WI38 (cell line): Measurements from ENCODE around the gene GTPBP1.
A peak's percentile ranks its signal among the peaks of the same experiment; 100 is the strongest.

Experiments
- H3K4me3 ChIP-seq: 2 replicates; pipeline ENCODE4 v1.5.1; 2011; ENCODE audit warnings: low read depth, mild to moderate bottlenecking, control low read depth, low read length
- TF ChIP-seq, protein P1 (sequence below): IDR thresholded peaks from 2 replicates; pipeline ENCODE4 v1.5.1; 2012; ENCODE audit warnings: low read depth, mild to moderate bottlenecking, control low read depth, low read length

The GTPBP1 gene

DNA sequence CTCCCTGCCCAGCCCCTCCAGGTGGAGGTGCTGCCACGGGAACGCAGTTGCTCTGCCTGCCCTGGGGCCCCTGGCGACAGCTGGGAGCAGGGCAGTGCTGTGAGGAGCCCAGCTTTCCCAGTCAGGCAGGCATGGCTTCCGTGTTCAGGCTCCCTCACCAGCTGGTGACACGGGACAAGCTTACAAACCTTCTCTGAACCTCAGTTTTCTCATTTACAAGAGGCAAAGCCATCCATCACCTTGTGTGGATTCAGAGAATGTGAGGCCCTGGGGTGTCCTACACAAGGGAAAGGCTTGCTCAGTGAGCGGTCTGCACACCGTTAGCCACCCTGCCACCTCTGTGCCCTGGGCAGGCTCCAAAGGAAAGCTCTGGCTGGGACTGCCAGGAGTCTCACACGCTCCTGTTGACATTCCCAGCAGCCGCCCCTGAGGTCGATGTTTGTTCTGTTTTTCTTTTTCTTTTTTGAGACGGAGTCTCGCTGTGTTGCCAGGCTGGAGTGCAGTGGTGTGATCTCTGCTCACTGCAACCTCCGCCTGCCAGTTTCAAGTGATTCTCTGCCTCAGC, 26.6 kb downstream of the GTPBP1 start:
- TF ChIP-seq, protein P1, sequence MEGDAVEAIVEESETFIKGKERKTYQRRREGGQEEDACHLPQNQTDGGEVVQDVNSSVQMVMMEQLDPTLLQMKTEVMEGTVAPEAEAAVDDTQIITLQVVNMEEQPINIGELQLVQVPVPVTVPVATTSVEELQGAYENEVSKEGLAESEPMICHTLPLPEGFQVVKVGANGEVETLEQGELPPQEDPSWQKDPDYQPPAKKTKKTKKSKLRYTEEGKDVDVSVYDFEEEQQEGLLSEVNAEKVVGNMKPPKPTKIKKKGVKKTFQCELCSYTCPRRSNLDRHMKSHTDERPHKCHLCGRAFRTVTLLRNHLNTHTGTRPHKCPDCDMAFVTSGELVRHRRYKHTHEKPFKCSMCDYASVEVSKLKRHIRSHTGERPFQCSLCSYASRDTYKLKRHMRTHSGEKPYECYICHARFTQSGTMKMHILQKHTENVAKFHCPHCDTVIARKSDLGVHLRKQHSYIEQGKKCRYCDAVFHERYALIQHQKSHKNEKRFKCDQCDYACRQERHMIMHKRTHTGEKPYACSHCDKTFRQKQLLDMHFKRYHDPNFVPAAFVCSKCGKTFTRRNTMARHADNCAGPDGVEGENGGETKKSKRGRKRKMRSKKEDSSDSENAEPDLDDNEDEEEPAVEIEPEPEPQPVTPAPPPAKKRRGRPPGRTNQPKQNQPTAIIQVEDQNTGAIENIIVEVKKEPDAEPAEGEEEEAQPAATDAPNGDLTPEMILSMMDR = no peak
- no peak overlapping the region for H3K4me3 ChIP-seq

DNA sequence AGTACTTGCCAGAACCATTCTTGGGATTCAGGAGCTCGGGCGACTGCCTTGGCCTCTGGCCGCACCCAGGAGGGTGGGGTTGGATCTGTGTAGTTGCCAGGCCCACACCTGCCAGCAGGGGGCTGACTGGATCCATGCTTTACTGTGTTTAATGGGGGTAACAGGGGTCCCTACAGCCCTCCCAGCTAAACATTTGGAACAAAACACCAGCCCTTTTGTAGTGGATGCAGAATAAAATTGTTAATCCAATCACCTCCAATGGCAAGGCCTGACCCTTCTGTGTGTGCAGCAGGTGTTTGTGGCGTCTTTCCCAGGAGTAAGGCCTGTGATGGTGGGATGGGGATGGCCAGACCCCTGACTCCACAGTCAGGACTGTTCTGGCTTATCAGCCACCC, 27.6 kb downstream of the GTPBP1 start:
- TF ChIP-seq, protein P1 = peak; percentile 74

DNA sequence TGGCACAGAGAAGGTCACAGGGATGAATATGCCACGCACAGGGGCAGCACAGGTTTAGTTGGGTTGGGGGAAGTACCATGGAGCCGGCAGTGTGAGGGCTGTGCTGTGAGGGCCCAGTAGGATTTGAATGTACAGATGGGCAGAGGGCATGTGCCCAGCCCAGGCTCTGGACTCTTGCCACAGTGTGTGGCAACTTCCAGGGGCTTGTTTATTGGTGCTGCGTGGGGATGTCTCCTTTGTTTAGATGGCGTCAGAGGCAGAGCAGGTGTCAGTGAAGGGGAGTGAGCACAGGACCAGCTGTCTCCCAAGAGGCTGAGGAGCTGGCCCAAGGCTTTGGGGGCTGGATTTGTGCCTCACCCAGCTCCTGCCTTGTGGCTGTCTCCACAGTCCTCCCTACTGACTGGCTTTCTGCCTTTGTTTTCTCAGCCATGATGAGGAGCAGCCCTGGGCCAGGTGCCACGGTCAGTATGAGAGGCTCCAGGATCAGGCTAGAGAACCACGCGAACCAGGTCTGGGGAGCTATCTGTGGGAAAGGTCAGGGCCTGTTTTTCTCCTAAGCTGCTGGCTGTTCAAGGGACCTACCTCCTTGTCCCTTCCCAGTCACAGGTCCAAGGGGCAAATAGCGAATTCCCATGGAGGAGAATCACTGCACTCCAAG, 28.1 kb downstream of the GTPBP1 start:
- TF ChIP-seq, protein P1 = no peak
- H3K4me3 ChIP-seq = no peak overlapping the region

More for the DNA sequence above, 27.6 kb downstream of the GTPBP1 start:
- no peak overlapping the region for H3K4me3 ChIP-seq

- TF ChIP-seq, protein P1 = no peak
- no peak overlapping the region for H3K4me3 ChIP-seq
Observed at GRCh38 chr22:38734421-38735100, 28.8 kb downstream of the GTPBP1 start.

- H3K4me3 ChIP-seq = no peak overlapping the region
- TF ChIP-seq, protein P1 = no peak
Observed at GRCh38 chr22:38735126-38735464, 29.4 kb downstream of the GTPBP1 start.

DNA sequence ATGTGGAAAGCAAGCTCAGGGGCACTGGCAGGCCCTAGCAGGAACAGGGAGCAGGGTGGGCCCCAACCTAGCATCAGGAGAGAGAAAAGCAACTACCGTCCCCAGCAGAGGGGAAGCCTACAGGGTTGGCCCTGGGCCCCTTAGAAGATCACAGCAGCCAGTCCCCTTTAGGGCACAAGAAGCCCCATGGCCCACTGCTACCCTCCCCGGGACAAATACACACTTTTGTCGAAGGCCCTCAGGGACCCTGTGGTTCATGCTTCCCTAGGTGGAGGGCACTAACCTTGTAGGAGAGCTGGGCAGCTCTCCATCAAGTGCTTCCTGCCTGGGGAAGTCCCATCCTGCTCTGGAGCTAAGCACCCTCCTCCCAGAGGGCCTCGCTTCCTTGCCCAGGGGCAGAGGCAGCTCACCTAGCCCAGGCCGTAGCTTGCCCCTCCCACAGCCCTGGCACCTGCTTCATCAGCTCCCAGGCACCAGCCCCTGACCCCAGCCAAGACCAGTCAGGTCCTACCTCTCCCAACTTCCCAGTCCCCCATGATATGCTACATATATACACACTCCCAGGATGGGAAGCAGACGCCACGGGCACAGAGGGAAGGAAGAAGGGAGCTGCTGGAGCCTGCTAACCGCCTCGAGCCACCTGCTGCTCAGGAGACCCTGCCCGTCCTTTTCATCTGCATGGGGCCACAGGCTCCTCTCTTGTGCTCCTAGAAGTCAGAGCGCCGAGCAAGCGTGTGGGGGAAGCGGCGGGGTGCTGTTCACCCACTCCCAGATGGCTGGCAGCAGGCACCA, 29.9 kb downstream of the GTPBP1 start:
- TF ChIP-seq, protein P1 = no peak
- no peak overlapping the region for H3K4me3 ChIP-seq

DNA sequence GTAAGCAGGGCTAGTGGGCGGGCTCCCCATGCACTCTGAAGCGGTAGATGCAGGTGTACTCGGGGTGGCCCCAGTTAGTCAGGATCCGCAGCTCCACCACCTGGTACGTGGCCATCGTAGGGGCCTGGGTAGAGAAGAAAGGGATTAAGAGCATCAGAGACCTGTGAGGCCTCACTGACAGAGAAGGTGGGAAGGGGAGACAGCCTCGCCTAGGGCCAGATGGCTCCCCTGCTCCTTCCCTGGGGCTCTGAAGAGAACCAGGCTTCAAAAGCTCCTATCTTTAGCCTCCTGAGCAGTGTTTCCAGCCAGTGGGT, 30.5 kb downstream of the GTPBP1 start:
- TF ChIP-seq, protein P1 = no peak
- no peak overlapping the region for H3K4me3 ChIP-seq
